ENCODE data around the gene MRGPRX3.

GRCh38 chr11:18111005-18111404 lies 21.4 kb upstream of the MRGPRX3 start:
- TF ChIP-seq, protein P1, sequence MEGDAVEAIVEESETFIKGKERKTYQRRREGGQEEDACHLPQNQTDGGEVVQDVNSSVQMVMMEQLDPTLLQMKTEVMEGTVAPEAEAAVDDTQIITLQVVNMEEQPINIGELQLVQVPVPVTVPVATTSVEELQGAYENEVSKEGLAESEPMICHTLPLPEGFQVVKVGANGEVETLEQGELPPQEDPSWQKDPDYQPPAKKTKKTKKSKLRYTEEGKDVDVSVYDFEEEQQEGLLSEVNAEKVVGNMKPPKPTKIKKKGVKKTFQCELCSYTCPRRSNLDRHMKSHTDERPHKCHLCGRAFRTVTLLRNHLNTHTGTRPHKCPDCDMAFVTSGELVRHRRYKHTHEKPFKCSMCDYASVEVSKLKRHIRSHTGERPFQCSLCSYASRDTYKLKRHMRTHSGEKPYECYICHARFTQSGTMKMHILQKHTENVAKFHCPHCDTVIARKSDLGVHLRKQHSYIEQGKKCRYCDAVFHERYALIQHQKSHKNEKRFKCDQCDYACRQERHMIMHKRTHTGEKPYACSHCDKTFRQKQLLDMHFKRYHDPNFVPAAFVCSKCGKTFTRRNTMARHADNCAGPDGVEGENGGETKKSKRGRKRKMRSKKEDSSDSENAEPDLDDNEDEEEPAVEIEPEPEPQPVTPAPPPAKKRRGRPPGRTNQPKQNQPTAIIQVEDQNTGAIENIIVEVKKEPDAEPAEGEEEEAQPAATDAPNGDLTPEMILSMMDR (IDR thresholded peaks at IDR 0.05; ENCODE audit: low read depth, low read length, missing input control): no peak
- TF ChIP-seq, protein P2, sequence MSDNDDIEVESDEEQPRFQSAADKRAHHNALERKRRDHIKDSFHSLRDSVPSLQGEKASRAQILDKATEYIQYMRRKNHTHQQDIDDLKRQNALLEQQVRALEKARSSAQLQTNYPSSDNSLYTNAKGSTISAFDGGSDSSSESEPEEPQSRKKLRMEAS (IDR thresholded peaks at IDR 0.05): no peak
- TF ChIP-seq RAD21 (IDR thresholded peaks at IDR 0.05) (no peak), HNF4G (IDR thresholded peaks at IDR 0.05) (no peak), ZBTB33 (IDR thresholded peaks at IDR 0.05) (no peak)

Measured in liver (tissue), 3 donors.